ENCODE data around the gene SCARB1.

DNA sequence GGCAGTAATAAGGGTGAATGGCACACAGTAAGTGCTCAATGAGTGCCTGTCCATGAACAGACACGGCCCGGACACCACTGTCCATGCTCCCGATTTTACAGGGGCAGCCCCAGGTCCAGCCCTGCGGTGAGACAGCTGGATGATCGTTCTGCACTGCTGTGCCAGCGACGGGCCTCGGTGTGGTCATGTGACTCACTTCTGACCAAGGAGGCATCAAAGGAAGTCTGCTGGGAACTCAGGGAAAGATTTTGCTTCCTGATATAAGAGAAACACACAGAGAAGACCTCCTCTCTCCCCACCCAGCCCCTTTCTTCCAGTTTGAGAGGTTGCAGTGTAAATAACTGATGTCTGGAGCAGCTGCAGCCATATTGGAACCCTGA lies 126.6 kb downstream of the SCARB1 start:
- TF ChIP-seq EZH2 (IDR thresholded peaks at IDR 0.05; ENCODE audit: insufficient read depth, poor library complexity, severe bottlenecking) (no peak), EZH2phosphoT487 (IDR thresholded peaks at IDR 0.05; ENCODE audit: insufficient read depth, low read depth) (no peak)
